ENCODE data around the gene DTWD2. TPM values are rescaled to one million over a fixed set of nuclear protein-coding genes. Genes with fewer than 3 reads are reported as not detected.
A peak's percentile ranks its signal among the peaks of the same experiment; 100 is the strongest.

DTWD2 gene
- total RNA-seq, 1 experiment from 2014 or later = 5.8 TPM

DNA sequence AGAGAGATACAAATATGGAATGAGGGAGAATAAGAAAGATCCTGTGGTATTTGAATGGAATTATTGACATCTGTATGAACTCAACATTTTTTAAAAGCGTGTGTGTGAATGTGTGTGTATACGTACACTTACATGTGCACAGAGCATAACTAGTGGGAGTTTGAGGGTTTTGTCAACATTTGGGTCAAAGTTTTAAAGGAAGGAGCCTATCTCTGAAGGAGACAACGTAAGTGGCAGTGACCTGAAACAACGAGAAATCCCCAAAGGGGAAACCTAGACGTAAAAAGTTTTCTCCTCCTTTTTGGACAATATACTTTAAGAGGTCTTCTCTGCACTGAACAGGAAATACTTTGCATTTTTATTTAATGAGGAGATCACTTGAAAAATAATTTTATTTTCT, 40.2 kb upstream of the DTWD2 start:
- Histone ChIP-seq H3K27ac (ENCODE audit: low read length) (no peak overlapping the region), H3K4me2 (ENCODE audit: low read depth, low read length, poor library complexity, severe bottlenecking) (peak overlapping the region; percentile 33)

DNA sequence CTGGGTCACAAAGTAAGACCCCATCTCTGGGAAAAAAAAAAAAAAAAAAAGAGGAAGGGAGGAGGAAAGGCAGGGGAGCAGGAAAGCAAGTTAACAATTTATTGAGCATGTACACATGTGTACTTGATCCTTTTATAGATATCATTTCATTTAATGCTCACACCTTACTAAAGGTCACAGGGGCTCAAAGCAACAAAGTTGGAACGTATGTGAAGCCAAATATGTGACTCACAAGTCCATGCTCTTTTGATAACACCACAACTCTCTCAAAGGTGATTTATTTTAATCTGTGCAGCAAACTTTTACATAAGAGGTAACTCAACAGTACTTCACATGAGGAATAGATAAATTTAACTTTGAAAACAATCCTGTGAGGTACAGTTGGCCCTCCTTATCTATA, 34.4 kb upstream of the DTWD2 start:
- no peak overlapping the region for H3K27ac ChIP-seq (ENCODE audit: low read length)
- H3K9me3 ChIP-seq (ENCODE audit: low read length) = no peaks in the 10 kb centered on the region
- H2AFZ ChIP-seq (ENCODE audit: low read length) = no peak overlapping the region
- H4K20me1 ChIP-seq (ENCODE audit: insufficient read depth, low read depth, low read length) = no peaks in the 10 kb centered on the region
- H3K27me3 ChIP-seq (ENCODE audit: low read length) = no peaks in the 10 kb centered on the region
- no peaks in the 10 kb centered on the region for H3K36me3 ChIP-seq (ENCODE audit: insufficient read depth, low read length)
- no peak for DNase-seq
- H3K9ac ChIP-seq (ENCODE audit: low read length) = no peak overlapping the region
- H3K4me3 ChIP-seq (ENCODE audit: low read length) = no peak overlapping the region
- H3K79me2 ChIP-seq (ENCODE audit: low read length) = no peaks in the 10 kb centered on the region
- no peak overlapping the region for H3K4me2 ChIP-seq (ENCODE audit: low read depth, low read length, poor library complexity, severe bottlenecking)
- H3K4me1 ChIP-seq (ENCODE audit: low read length) = peaks cover 30% of the 10 kb centered on the region
- no peaks in the 10 kb centered on the region for H3K9me2 ChIP-seq (replicated peaks; ENCODE audit: insufficient read depth, low read length)

More for the DNA sequence above, 40.2 kb upstream of the DTWD2 start:
- Histone ChIP-seq H2AFZ (ENCODE audit: low read length) (peak overlapping the region; percentile 78; the same call in 1 of the 2 replicates), H3K36me3 (ENCODE audit: insufficient read depth, low read length) (no peaks in the 10 kb centered on the region), H3K4me3 (ENCODE audit: low read length) (no peak overlapping the region), H3K4me1 (ENCODE audit: low read length) (peaks cover 32% of the 10 kb centered on the region), H3K9ac (ENCODE audit: low read length) (no peak overlapping the region), H4K20me1 (ENCODE audit: insufficient read depth, low read depth, low read length) (no peaks in the 10 kb centered on the region), H3K27me3 (ENCODE audit: low read length) (no peaks in the 10 kb centered on the region), H3K79me2 (ENCODE audit: low read length) (no peaks in the 10 kb centered on the region), H3K9me2 (replicated peaks; ENCODE audit: insufficient read depth, low read length) (no peaks in the 10 kb centered on the region), H3K9me3 (ENCODE audit: low read length) (no peaks in the 10 kb centered on the region)
- no peak for DNase-seq

DNA sequence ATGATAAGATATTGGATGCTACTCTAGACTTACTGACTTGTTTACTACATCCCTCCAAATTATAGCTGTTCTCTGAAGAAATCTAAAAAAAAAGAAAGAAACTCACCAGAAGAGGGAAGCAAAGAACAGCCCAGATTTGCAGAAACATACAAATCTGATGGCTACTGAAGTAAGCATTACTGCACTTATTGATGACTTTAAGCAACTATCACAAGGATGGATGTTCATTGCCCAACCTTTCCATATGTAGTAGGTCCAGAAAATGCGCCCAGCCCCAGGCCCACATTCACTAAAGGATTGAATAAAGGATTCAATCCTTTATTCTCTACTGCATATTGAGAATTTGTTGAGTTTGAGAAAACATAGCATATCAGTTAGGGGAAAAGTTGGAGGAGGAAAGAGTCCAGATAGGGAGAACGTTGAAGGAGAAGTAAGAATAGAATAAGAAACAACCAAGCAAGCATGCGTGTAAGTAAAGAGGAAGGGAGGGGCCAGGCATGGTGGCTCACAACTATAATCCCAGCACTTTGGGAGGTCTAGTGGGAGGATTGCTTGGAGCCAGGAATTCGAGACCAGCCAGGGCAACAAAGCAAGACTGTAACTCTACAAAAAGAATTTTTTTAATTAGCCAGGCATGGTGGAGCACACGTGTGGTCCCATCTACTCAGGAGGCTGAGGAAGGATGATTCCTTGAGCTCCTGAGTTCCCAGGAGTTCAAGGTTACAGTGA, 33.8 kb upstream of the DTWD2 start:
- peak; percentile 79 for DNase-seq
- no peak overlapping the region for H3K4me3 ChIP-seq (ENCODE audit: low read length)
- no peak overlapping the region for H3K4me2 ChIP-seq (ENCODE audit: low read depth, low read length, poor library complexity, severe bottlenecking)
- no peak overlapping the region for H3K27ac ChIP-seq (ENCODE audit: low read length)
- H3K27me3 ChIP-seq (ENCODE audit: low read length) = no peaks in the 10 kb centered on the region
- H3K9me3 ChIP-seq (ENCODE audit: low read length) = no peaks in the 10 kb centered on the region
- H3K9ac ChIP-seq (ENCODE audit: low read length) = no peak overlapping the region
- no peaks in the 10 kb centered on the region for H3K79me2 ChIP-seq (ENCODE audit: low read length)
- no peak overlapping the region for H2AFZ ChIP-seq (ENCODE audit: low read length)
- peaks cover 30% of the 10 kb centered on the region for H3K4me1 ChIP-seq (ENCODE audit: low read length)
- no peaks in the 10 kb centered on the region for H3K36me3 ChIP-seq (ENCODE audit: insufficient read depth, low read length)
- no peaks in the 10 kb centered on the region for H3K9me2 ChIP-seq (replicated peaks; ENCODE audit: insufficient read depth, low read length)
- H4K20me1 ChIP-seq (ENCODE audit: insufficient read depth, low read depth, low read length) = no peaks in the 10 kb centered on the region

DNA sequence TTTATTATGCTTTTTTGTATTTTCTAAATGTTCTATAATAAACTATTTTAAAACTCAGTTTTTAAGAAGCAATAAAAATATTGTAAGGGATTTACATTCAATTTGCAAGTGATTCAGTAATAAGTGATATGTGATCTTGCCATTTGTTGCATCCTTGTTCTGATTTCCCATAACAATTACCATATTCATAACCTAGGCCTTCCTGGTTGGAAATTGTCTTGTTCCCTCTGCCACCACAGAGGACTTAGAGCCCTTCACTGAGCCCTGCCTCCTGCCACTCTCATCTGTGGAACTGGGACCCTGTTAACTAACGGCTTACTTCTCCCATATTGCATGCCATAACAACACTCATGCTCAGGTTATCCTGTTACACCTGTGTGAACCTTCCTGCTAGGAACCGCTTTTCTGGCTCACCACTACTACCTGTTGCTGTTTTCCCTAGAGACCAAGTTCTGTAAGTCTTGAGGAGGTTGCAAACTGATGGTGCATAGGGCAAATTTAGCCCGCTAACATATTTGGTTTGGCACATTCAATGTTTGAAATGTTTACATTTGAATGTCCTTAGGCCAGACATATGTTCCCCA, 32.9 kb upstream of the DTWD2 start:
- Histone ChIP-seq H2AFZ (ENCODE audit: low read length) (no peak overlapping the region), H3K4me2 (ENCODE audit: low read depth, low read length, poor library complexity, severe bottlenecking) (no peak overlapping the region), H4K20me1 (ENCODE audit: insufficient read depth, low read depth, low read length) (no peaks in the 10 kb centered on the region), H3K36me3 (ENCODE audit: insufficient read depth, low read length) (no peaks in the 10 kb centered on the region), H3K27me3 (ENCODE audit: low read length) (no peaks in the 10 kb centered on the region), H3K9me2 (replicated peaks; ENCODE audit: insufficient read depth, low read length) (no peaks in the 10 kb centered on the region), H3K79me2 (ENCODE audit: low read length) (no peaks in the 10 kb centered on the region), H3K9me3 (ENCODE audit: low read length) (no peaks in the 10 kb centered on the region), H3K9ac (ENCODE audit: low read length) (no peak overlapping the region), H3K27ac (ENCODE audit: low read length) (no peak overlapping the region), H3K4me3 (ENCODE audit: low read length) (no peak overlapping the region), H3K4me1 (ENCODE audit: low read length) (peaks cover 36% of the 10 kb centered on the region)
- DNase-seq = no peak

DNA sequence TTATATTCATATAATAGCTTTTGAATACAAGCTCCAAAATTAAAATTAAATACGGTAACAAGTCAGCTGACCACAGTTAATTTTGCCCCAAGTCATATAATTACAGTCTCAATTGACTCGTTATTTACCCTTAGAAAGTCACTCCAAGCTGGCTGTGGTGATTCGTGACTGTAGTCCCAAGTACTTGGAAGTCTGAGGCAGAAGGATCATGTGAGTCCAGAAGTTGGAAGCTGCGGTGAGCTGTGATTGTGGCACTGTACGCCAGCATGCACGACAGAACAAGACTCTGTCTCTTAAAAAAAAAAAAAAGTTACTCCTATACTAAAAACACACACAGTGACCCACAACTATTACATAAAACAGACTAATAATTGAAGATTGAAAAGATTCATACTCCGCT, 31.6 kb upstream of the DTWD2 start:
- Histone ChIP-seq H3K36me3 (ENCODE audit: insufficient read depth, low read length) (no peaks in the 10 kb centered on the region), H3K9ac (ENCODE audit: low read length) (no peak overlapping the region), H3K27me3 (ENCODE audit: low read length) (no peaks in the 10 kb centered on the region), H3K4me1 (ENCODE audit: low read length) (peaks cover 36% of the 10 kb centered on the region), H3K9me3 (ENCODE audit: low read length) (no peaks in the 10 kb centered on the region), H3K4me2 (ENCODE audit: low read depth, low read length, poor library complexity, severe bottlenecking) (peak overlapping the region; percentile 57), H3K4me3 (ENCODE audit: low read length) (no peak overlapping the region), H4K20me1 (ENCODE audit: insufficient read depth, low read depth, low read length) (no peaks in the 10 kb centered on the region), H3K79me2 (ENCODE audit: low read length) (no peaks in the 10 kb centered on the region), H2AFZ (ENCODE audit: low read length) (no peak overlapping the region), H3K9me2 (replicated peaks; ENCODE audit: insufficient read depth, low read length) (no peaks in the 10 kb centered on the region), H3K27ac (ENCODE audit: low read length) (no peak overlapping the region)
- DNase-seq = no peak

DNA sequence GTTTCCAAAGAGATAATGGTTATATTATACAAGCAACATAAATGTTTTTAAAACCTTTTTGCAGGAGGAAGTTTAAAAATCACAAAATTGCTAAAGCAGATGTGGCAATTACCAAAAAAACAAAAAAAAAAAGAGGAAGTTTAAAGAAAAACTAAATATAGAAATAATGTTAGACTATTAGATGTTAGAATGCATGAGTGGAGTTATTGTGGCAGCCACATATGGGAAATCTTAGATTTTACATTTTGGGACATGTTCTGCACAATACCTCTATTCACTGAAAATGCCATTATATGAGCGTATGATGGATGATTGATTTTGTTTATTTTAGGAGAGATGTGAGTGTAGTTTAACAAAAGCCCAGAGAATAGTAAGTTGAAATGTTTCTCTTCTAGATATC, 31.2 kb upstream of the DTWD2 start:
- Histone ChIP-seq H3K79me2 (ENCODE audit: low read length) (no peaks in the 10 kb centered on the region), H3K9me3 (ENCODE audit: low read length) (no peaks in the 10 kb centered on the region), H3K36me3 (ENCODE audit: insufficient read depth, low read length) (no peaks in the 10 kb centered on the region), H3K9me2 (replicated peaks; ENCODE audit: insufficient read depth, low read length) (no peaks in the 10 kb centered on the region), H3K9ac (ENCODE audit: low read length) (no peak overlapping the region), H3K4me2 (ENCODE audit: low read depth, low read length, poor library complexity, severe bottlenecking) (peak overlapping the region; percentile 57), H2AFZ (ENCODE audit: low read length) (no peak overlapping the region), H3K4me1 (ENCODE audit: low read length) (peaks cover 36% of the 10 kb centered on the region), H3K4me3 (ENCODE audit: low read length) (no peak overlapping the region), H3K27me3 (ENCODE audit: low read length) (no peaks in the 10 kb centered on the region), H3K27ac (ENCODE audit: low read length) (no peak overlapping the region), H4K20me1 (ENCODE audit: insufficient read depth, low read depth, low read length) (no peaks in the 10 kb centered on the region)
- DNase-seq = peak; percentile 63

DNA sequence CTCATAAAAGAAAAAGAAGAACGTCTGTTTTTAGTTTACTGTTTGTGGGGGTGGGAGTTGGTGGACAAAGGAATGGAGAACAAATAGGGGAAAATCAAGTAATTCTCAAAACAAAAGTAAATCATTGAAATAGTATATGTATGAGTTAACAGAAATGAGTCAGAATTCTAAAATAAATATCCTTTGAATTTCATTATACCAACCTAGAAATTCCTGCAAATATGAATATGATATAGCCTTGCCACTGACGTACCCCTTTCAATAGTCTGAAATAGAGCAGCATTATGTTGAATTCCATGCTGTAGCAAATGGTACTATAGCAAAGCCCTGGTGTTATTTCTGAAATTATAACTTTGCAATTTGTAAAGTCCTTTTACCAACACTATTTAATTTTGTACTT, 29.6 kb upstream of the DTWD2 start:
- H3K4me3 ChIP-seq (ENCODE audit: low read length) = no peak overlapping the region
- H3K27me3 ChIP-seq (ENCODE audit: low read length) = no peaks in the 10 kb centered on the region
- no peak overlapping the region for H2AFZ ChIP-seq (ENCODE audit: low read length)
- no peak overlapping the region for H3K9ac ChIP-seq (ENCODE audit: low read length)
- H3K9me2 ChIP-seq (replicated peaks; ENCODE audit: insufficient read depth, low read length) = no peaks in the 10 kb centered on the region
- H3K9me3 ChIP-seq (ENCODE audit: low read length) = no peaks in the 10 kb centered on the region
- DNase-seq = no peak
- H3K36me3 ChIP-seq (ENCODE audit: insufficient read depth, low read length) = no peaks in the 10 kb centered on the region
- H4K20me1 ChIP-seq (ENCODE audit: insufficient read depth, low read depth, low read length) = no peaks in the 10 kb centered on the region
- H3K4me2 ChIP-seq (ENCODE audit: low read depth, low read length, poor library complexity, severe bottlenecking) = no peak overlapping the region
- H3K4me1 ChIP-seq (ENCODE audit: low read length) = peaks cover 29% of the 10 kb centered on the region
- H3K79me2 ChIP-seq (ENCODE audit: low read length) = no peaks in the 10 kb centered on the region
- no peak overlapping the region for H3K27ac ChIP-seq (ENCODE audit: low read length)

DNA sequence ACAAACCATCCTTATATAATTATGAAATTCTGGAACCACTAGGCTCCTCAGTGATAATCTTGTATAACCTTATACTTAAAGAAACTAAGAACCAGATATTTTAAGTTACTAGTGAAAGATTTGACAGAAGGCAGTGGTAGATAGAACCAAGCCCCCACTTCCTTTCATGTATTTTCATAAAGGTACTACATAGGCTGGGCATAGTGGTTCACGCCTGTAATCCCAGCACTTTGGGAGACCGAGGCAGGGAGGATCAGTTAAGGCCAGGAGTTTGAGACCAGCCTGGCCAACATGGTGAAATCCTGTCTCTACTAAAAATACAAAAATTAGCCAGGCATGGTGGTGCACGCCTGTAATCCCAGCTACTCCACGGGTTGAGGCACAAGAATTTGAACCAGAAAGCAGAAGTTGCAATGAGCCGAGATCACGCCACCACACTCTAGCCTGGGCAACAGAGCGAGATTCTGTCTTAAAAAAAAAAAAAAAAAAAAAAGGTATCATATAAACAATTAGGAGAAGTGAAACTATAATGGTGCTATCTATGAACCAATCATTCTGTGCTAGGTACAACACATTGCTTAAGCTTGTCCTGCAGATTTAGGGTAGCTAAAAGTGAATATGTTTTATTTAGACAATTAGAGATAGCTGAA, 27.9 kb upstream of the DTWD2 start:
- H3K27ac ChIP-seq (ENCODE audit: low read length) = no peak overlapping the region
- no peaks in the 10 kb centered on the region for H3K27me3 ChIP-seq (ENCODE audit: low read length)
- peaks cover 19% of the 10 kb centered on the region for H3K4me1 ChIP-seq (ENCODE audit: low read length)
- no peak overlapping the region for H3K9ac ChIP-seq (ENCODE audit: low read length)
- no peaks in the 10 kb centered on the region for H4K20me1 ChIP-seq (ENCODE audit: insufficient read depth, low read depth, low read length)
- H2AFZ ChIP-seq (ENCODE audit: low read length) = no peak overlapping the region
- no peaks in the 10 kb centered on the region for H3K9me3 ChIP-seq (ENCODE audit: low read length)
- no peaks in the 10 kb centered on the region for H3K36me3 ChIP-seq (ENCODE audit: insufficient read depth, low read length)
- DNase-seq = peak; percentile 70
- H3K4me3 ChIP-seq (ENCODE audit: low read length) = no peak overlapping the region
- H3K79me2 ChIP-seq (ENCODE audit: low read length) = no peaks in the 10 kb centered on the region
- no peaks in the 10 kb centered on the region for H3K9me2 ChIP-seq (replicated peaks; ENCODE audit: insufficient read depth, low read length)
- no peak overlapping the region for H3K4me2 ChIP-seq (ENCODE audit: low read depth, low read length, poor library complexity, severe bottlenecking)

Measured in Karpas-422 (cell line).